SU-DHL-6 (cell line): ENCODE data around the gene TMOD1.

ENCODE experiments used
- EZH2phosphoT487 ChIP-seq: fragments of 200-600 bp; sonication (generic), shearing (Covaris generic); conservative IDR thresholded peaks from 2 replicates; pipeline ENCODE4 v1.6.1; 2018; ENCODE audit warnings: mild to moderate bottlenecking, antibody characterized with exemption, low read length, moderate library complexity, mixed read lengths
- TF ChIP-seq, protein P1 (sequence below): fragments of 200-600 bp; sonication (generic); IDR thresholded peaks from one replicate; pipeline ENCODE4 v1.5.1; 2017; ENCODE audit warnings: antibody characterized with exemption, mild to moderate bottlenecking, low read length, moderate library complexity; ENCODE audit not compliant: insufficient read depth, poor library complexity, severe bottlenecking

DNA sequence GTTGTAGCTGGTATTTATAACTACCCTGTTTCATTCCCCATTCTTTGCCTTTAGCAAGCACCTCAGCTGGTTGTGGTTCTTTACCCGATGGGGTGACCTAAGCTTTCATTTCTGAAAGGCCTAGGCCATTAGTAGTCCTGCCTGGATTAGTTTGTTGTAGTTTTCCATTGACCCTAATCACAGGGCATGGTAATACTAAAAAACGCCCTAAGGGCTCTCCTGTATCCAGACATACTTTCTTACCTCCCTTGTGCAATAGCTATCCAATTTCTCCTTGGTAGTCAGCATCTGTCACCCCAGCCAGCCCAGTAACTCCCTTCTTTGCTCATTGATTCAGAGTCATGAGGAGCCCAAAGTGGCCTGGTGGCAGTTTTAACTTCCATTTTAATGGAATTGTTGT is 24.0 kb downstream of the TMOD1 start:
- TF ChIP-seq, protein P1, sequence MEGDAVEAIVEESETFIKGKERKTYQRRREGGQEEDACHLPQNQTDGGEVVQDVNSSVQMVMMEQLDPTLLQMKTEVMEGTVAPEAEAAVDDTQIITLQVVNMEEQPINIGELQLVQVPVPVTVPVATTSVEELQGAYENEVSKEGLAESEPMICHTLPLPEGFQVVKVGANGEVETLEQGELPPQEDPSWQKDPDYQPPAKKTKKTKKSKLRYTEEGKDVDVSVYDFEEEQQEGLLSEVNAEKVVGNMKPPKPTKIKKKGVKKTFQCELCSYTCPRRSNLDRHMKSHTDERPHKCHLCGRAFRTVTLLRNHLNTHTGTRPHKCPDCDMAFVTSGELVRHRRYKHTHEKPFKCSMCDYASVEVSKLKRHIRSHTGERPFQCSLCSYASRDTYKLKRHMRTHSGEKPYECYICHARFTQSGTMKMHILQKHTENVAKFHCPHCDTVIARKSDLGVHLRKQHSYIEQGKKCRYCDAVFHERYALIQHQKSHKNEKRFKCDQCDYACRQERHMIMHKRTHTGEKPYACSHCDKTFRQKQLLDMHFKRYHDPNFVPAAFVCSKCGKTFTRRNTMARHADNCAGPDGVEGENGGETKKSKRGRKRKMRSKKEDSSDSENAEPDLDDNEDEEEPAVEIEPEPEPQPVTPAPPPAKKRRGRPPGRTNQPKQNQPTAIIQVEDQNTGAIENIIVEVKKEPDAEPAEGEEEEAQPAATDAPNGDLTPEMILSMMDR, result no peak
- TF ChIP-seq EZH2phosphoT487, result no peak
